8988T (cell line): ENCODE measurements around the gene ZNF683.
"Not testable (repeated sequence)": the region's sequence is repeated elsewhere in the genome, so short reads cannot be mapped to it uniquely, and the experiment has no call there.

Experiments
- DNase-seq: peaks from one replicate; pipeline ENCODE4 v3.0.0; 2011

ZNF683 gene

DNA sequence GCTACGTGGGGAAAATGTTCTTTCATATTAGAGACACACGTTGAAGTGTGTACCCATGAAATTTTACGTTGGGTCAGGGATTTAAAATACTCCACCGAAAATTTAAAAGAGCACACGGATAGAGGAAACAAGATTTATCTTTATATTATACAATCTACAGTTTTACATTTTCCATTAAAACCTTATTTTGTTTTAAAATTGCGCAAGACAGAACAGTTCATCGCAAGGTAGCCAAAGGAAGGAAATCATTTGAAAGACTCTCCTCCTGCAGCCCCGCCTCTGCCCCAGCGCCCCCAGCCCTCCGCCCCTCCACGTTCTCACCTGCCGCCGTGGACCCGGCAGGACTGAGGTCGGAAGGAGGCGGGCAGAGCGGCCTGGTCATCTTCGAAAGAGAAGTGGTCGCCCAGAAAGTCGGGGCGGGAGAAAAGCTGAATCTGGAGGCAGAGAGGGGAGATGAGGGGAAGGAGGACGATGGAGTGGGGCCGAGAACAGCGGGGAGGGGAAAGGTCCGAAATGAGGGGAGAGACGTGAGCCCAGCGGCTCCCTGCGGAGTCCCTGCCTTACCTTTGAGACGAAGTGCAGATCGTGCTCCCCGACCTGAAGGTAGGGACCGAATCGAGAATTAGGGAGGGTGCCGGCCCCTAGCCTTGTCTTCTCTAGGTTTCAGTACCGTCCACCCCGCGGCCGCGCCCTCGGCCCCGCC lies 36.6 kb downstream of the ZNF683 start:
- DNase-seq: no peak

DNA sequence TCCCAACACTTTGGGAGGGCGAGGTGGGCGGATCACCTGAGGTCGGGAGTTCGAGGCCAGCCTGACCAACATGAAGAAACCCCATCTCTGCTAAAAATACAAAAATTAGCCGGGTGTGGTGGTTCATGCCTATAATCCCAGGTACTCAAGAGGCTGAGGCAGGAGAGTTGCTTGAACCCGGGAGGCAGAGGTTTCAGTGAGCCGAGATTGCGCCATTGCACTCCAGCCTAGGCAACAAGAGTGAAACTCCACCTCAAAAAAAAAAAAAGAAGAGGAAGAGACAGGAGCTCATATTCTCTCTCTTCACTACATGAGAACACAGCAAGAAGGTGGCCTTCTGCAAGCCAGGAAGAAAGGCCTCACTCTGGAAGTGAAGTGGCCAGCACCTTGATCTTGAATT lies 39.2 kb downstream of the ZNF683 start:
- not testable (repeated sequence) for DNase-seq

DNA sequence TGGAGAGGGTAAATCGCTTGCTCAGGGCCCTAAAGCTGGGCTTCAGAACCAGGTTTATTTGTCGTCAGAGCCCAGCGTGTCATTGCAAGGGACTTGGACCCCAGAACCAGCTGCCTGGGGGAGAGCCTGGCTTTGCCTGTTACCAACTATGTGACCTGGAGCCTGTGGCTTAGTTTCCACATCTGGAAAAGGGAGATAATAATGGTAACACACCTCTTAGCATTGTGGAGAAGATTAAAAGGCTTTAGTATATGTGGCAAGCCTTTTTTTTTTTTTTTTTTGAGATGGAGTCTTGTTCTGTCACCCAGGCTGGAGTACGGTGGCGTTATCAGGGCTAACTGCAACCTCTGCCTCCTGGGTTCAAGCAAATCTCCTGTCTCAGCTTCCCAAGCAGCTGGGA lies 42.3 kb downstream of the ZNF683 start:
- no peak for DNase-seq

DNA sequence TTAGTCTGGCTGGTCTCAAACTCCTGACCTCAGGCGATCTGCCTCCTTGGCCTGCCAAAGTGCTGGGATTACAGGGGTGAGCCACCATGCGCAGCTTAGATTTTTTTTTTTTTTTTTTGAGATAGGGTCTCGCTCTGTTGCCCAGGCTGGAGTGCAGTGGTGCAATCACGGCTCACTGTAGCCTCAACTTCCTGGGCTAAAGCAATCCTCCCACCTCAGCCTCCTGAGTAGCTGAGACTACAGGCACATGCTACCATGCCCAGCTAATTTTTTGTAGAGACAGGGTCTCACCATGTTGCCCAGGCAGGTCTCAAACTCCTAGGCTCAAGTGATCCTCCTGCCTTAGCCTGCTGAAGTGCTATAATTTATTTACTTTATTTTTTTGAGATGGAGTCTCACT lies 43.2 kb downstream of the ZNF683 start:
- not testable (repeated sequence) for DNase-seq

DNA sequence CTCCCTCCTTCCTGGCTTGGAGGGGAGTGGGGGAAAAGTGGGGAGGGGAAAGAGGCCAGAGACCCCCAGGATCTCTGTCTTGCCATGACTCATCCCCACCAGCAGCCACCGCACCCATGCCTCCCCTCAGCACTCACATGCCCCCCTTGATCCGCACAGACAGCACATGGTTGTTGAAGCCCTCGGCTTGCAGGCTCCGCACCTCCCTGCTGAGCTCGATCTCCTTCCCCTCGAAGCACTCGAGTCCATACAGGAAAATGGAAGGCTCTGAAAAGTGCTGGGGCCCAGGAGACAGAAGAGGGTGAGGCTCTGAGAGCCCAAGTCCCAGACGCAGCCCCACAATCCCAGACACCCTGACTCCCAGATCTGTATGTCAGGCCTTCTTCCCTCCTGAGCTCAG lies 44.0 kb downstream of the ZNF683 start:
- DNase-seq: no peak

DNA sequence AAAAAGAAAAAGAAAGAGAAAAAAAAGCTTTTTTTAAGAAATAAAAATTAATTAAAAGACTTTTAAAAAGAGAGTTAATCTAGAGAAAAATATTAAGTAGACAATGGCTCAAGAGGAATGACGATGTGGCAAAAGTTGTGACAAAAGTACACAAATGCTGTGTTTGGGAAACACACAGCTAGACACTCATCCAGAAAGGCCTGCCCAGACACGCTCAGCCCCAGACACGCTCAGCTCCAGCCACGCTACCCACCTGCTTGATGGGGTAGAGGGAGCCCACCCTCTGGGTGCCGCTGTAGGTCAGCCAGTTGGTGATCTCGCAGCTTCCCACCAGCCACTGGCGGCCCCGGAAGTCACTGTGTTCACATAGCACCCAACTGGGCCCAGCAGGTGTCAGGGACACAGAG lies 44.6 kb downstream of the ZNF683 start:
- DNase-seq: no peak

DNA sequence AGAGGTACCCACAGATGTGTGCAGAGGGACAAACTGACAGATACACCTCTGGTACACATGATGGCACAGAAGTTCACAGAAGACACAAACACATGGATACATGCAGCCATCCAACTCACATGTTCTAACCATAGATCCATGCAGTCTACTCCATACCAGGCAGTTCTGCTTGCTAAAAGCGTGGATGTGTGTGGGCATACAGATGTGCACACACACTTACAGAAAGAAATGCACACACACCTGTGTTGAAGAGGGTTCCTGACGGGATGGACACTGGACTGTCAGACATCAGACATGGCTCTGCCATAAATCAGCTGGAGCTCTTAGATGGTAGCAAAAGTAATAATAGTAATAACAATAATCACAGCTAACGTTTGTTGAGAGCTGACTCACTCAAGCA lies 48.0 kb downstream of the ZNF683 start:
- no peak for DNase-seq

DNA sequence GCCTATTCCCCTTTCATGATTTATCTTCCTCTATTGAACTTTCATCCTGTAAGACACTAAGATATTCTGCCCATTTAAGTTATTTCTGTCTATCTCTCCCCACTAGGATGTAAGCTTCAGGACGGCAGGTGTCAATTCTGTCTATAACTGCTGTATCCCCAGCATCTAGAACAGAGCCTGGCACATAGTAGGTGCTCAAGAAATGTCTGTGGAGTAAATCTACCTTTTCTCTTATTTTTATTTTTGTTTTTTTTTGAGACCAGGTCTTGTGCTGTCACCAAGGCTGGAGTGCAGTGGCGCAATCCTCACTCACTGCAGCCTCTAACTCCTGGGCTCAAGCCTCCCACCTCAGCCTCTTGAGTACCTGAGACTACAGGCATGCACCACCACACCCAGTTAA lies 49.2 kb downstream of the ZNF683 start:
- no peak for DNase-seq

DNA sequence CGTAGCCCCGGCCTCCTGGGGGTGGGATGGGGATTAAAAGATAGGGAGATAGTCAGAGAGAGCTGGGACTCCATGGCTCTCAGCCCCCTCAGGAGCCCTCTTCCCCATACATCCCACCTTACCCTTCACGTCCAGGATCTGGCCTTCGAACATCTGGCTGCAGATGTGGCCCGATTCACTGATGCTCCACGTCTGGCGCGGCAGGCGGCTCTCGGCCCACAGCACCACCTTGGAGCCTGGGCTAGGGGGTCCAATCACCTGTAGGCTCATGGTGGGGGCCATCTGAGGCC lies 50.6 kb downstream of the ZNF683 start:
- no peak for DNase-seq

DNA sequence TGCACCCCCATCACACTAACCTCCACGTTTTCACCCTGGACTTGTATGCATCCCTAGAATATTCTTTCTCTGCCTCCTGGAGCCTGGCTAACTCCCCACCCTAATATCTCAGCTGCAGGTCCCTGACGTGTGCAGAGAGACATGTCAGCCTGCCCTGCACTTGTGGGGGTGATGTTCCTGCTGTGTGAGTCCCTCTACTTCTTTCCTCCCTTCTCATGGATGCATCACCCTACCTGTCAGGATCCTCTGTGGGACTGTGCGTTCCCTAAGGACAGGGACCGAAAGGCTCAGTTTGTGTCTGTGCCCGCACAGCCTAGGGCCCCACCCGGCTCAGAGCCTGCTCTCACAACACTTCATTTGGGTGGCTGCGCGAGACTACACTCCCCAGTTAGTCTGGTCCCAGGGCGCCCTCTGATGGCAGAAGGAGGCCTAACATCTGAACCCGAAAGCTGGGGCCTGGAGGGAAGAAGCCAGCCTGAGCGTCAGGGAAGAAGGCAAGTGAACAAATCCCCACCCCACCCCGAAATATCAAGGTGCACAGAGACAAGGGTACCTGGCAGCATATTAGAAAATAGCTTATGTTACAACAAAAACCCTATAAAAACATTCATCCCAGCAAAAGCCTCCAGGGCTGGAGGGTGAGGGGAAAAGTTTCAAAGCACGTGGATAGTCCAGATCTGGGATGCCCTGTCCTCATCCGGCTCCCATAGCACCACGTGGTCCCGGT lies 51.1 kb downstream of the ZNF683 start:
- DNase-seq: peak; percentile 40

DNA sequence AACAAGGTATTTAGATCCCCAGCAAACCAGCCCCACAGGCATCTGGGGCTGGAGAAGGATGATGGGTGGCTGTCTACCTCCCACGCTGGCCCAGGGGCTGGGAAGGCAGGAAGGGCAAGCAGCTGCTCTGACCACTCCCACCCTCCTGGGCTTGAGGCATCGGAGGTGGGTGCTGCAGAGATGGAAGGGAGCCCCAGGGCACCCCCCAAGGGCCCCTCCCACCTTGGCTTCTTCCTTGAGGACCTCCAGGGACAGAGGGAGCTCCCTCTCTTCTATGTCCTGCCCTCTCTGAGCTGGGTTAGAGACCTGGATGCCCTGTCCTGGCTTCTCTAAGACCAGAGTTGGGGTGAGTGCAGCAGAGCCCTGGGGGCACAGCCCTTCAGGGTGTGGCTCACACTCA lies 51.7 kb downstream of the ZNF683 start:
- no peak for DNase-seq

DNA sequence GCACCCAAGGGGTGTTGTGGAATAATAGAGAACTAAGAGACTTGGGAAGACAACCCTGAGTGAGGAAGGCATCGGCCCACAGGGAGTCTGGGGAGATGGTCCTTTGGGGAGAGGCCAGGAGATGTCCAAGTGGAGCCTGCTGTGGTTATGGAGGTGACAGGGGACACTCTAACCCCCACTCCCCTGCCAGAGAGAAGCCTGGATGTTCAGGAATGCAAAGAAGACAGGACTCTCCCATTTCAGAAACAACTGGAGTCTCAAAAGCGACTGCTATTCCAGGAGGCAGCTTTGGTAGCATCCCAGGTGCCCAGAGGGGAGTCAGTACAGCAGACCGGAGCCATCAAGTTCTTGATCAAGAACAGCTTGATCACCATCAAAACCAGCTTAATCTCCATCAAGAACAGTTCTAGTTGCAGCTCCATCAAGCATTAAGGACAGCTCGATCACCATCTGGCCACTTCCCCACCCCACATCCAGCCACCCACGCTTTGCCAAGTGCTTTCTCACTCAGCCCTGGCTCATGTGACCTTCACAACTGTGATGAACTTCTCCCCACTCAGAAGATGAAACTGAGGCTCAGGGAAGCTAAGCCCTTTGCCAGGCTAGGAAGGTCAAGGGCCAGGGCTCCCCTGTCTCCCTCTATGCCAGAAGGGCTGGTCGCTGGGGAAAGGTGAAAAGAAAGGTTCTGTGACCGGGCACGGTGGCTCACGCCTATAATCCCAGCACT lies 54.0 kb downstream of the ZNF683 start:
- DNase-seq: no peak

DNA sequence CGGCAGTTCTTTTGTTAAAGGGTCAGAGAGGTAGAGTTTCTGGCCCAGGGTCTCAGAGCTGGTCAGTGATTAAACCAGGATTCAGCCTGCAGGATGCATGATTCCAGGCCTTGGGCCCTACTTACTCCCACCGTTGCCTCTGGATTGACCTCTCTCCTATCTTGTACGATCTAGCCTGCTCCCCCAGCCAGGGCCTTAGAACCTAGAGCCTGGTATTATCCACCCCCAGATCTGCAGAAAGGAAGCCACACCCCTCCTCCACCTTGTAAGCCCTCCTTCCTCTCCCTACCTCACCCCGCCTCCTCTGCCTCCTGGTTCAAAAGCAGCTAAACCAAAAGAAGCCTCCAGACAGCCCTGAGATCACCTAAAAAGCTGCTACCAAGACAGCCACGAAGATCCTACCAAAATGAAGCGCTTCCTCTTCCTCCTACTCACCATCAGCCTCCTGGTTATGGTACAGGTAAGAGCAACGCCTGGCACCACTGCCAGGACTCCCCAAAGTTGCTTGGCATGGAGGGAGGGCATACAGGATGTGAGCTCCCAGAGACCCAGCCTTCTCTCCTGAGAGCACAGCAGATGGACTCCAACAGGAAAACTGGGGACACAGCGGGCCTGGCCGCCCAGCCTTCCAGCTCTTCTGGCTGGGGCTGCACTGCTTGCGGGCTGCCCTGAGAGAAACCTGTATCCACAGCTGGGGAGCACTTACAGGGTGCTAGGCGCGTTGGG lies 54.8 kb downstream of the ZNF683 start, which contains the start of gene CD52:
TSS of gene CD52 (plus strand) at position 347 of the 726 bp plus-strand sequence. CDS start at position 407, 60 bp downstream.
- no peak for DNase-seq

DNA sequence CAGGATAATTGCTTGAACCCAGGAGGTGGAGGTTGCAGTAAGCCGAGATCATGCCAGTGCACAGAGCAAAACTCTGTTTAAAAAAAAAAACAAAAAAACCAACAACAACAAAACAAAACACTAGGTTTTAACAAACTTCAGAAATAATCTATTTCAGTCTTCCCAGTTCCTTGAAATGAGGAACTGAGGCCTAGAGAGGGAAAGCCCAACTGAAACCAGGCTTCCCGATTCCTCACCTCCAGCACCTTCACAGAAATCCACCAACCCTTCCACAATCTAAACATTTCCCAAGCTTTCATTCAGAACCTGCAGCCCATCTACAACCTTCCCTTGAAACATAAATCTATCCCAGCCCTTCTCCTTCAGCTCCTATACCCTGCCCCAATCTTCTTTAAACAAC lies 55.4 kb downstream of the ZNF683 start:
- no peak for DNase-seq

DNA sequence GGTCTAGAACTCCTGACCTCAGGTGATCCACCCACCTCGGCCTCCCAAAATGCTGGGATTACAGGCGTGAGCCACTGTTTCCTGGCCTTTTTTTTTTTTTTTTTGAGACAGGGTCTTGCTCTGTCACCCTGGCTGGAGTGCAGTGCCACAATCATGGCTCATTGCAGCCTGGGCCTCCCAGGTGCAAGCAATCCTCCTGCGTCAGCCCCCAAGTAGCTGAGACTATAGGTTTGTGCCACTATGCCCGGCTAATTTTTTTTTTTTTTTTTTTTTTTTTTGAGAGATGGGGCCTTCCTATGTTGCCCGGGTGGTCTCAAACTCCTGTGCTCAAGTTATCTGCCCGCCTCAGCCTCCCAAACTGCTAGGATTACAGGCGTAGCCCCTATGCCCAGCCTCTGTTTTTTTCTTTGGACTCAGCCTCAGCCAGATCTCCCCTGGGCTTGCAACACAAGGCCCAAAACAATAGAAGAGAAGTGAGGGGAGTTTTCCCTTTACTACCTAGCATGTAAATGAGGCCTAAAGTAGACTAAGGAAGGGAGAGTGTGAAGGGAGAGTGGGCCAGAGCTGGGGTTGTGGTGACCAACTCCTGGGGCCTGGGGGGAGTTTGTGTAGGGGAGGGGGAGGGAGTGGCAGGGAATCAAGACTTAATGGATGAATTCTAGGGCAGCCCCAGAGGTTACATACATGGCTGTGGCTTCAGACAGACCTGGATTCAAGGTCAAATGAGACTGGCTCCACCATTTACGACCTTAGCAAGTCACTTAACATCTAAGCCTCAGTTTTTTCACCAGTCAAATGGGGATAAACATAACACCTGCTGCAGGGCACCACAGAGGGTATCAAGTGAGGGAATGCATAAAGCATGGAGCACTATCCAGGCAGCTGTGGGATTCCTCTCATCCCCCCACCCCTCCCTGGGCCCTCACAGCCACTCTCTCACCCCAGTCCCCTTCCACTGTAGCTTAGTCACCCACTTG lies 56.4 kb downstream of the ZNF683 start:
- DNase-seq: no peak

DNA sequence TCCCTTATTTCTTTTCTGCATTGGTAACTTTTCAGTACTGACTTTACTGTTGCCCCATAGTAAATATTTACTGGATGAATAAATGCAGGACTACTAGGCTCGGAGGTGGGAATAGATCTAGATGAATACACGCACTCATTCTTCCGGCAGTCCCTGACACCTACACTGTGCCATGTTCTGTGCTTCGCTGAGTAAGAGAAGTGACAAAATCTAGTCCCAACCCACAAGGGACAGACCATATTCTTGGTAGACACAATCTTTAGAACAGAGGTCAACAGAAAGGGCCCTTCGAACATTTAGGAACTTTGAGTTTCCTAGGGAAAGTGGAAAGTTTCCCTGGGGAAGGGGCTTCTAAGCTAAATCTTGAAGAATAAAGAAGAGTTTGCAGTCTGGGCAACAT lies 58.0 kb downstream of the ZNF683 start:
- DNase-seq: no peak
